Stimulated activated CD8-positive, alpha-beta memory T cell treated with anti-CD3 and anti-CD28 coated beads, Interleukin-12 subunit alpha, Interleukin-12 subunit beta, amount 100 ng/mL, for 4 hours (primary cell): ENCODE measurements around the gene GALNT6.
"Not testable (repeated sequence)": the region's sequence is repeated elsewhere in the genome, so short reads cannot be mapped to it uniquely, and the experiment has no call there.

Experiments
- DNase-seq: peaks from one replicate; pipeline ENCODE4 v3.0.0-alpha.2; 2020; ENCODE audit warnings: low read depth

GALNT6 gene

GRCh38 chr12:51357374-51358047, 33.7 kb downstream of the GALNT6 start:
- DNase-seq: no peak

DNA sequence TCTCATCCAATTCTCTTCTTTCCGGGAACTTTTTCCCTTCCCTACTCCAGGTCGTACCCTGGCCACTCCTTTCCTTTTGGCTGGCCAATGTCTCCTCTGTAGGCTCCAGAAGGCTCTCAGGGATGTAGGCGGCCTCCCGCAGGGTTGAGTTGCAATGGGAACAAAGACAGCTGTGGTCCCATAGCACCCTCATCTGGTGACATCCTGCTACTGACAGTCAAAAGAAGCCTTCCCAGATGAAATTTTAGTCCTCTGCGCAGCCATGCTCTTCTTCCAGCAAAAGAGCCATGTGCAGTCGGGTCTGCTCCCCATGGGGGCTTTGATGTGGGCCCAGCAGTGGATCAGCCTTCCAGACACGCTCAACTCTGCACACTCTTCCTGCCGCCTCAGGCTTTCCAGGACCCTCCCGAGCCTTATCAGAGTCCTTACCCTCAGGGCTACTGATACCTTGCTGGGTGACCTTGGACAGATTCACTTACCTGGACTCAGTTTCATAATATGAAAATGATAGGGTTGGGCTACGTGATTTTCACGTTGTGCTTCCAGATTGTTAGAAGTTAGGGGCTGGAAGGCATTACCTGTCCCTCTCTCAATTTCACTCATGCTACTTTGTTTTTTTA, 39.2 kb downstream of the GALNT6 start:
- no peak for DNase-seq

DNA sequence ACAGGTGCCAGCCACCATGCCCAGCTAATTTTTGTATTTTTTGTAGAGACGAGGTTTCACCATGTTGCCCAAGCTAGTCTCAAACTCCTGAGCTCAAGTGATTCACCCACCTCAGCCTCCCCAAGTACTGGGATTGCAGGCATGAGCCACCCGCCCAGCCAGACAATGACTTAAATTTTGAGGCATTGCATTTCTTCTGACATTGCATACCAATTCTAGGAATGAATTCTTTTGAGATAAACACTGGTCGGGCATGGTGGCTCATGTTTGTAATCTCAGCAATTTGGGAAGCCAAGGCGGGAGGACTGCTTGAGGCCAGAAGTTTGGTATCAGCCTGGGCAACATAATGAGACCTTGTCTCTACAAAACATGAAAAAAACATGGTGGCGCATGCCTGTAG, 42.2 kb downstream of the GALNT6 start:
- no peak for DNase-seq

DNA sequence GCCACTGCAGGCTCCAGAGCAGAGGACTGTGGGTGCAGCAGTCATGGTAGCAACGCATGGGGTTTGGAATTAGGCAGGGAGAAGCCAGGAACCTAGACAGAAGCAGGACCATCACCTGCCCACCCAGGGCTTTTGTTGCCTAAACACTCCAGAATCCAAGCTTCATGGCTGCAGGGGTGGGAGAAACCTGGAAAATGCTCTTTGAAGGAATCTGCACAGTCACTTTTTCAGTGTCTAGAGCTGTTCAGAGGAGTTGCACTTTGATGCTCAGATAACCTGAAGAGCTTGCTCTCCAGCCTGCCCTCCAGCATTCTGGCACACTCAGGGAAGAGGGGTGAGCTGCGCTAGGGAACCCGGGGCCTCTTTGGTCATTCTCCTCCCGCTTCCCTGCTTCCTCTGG, 43.1 kb downstream of the GALNT6 start:
- DNase-seq: no peak

GRCh38 chr12:51346581-51346980, 44.6 kb downstream of the GALNT6 start, which contains the start of gene CELA1:
Gene CELA1 (minus strand): TSS chr12:51346679. CDS start chr12:51346638, 41 bp downstream.
- no peak for DNase-seq

DNA sequence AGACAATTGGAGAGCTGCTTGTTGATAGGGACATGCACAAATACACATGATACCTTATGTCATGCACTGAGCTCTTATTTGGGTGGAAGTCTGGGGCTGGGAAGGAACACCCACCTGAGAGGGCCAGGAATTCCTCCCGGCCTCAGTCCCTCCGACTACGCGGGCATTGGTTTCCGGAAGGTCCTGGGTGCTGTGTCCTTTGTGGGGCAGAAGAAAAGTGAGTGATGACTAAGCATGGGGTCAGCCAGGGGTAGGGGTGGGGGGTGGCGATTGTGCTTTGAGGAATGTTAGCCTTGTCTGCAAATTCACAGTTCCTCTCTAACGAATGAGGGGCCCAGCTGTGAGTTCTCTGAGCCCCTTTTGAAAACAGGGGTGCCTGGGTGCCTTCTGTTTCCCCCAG, 45.5 kb downstream of the GALNT6 start:
- no peak for DNase-seq

DNA sequence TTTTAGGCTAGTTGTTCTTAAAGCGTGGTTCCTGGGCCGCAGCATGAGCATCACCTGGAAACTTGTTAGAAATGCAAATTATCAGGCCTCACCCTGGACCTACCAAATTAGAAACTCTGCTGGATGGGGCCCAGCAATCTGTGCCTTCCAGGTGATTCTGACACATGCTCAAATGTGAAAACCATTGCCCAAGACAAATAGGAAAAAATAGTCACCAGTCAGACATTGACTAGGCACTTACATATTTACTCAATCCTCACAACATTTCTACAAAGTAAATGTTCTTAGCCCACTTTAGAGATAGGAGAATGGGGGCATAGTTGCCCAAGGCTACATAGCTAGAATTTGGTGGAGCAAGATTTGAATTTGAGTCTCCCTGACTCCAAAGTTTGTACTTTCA, 48.0 kb downstream of the GALNT6 start:
- no peak for DNase-seq

GRCh38 chr12:51342416-51342815, 48.8 kb downstream of the GALNT6 start:
- DNase-seq: no peak

- peak; percentile 43 for DNase-seq
Measured at GRCh38 chr12:51341251-51342007, 49.8 kb downstream of the GALNT6 start.

DNA sequence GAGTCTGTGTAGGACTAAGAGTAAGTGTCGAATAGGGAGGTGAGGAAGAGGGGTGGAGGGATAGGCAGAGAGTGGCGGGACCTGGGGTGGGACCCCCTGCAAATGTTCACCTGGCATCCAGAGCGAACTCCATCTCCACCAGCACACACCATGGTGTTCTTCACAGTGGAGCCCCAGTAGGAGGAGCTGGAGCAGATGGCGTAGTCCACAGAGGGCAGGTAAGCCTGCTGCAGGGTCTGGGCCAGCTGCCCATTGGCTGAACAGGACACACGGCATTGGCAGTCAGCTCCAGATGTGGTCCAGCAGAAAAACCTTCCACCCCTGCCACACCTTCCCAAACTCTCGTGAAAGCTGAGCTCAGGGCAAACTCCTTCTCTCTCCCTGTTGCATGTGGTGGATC, 51.5 kb downstream of the GALNT6 start:
- DNase-seq: no peak

DNA sequence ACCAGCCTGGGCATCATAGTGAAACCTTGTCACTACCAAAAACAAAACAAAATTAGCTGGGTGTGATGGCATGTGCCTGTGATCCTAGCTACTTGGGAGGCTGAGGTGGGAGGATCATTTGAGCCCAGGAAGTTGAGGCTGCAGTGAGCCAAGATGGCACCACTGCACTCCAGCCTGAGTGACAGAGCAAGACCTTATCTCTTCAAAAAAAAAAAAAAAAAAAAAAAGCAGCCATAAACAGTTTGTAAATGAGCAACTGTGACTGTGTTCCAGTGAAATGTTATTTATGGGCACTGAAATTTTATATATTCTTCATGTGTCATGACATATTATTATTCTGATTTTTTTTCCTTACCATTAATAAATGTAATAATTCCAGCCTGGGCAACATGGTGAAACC, 53.9 kb downstream of the GALNT6 start:
- DNase-seq: not testable (repeated sequence)

- DNase-seq: no peak
Measured at GRCh38 chr12:51335931-51336330, 55.3 kb downstream of the GALNT6 start.

- no peak for DNase-seq
Measured at GRCh38 chr12:51334764-51335163, 56.4 kb downstream of the GALNT6 start.

- DNase-seq: no peak
Measured at GRCh38 chr12:51333536-51333935, 57.7 kb downstream of the GALNT6 start.

GRCh38 chr12:51330186-51330585, 61.0 kb downstream of the GALNT6 start:
- DNase-seq: no peak

DNA sequence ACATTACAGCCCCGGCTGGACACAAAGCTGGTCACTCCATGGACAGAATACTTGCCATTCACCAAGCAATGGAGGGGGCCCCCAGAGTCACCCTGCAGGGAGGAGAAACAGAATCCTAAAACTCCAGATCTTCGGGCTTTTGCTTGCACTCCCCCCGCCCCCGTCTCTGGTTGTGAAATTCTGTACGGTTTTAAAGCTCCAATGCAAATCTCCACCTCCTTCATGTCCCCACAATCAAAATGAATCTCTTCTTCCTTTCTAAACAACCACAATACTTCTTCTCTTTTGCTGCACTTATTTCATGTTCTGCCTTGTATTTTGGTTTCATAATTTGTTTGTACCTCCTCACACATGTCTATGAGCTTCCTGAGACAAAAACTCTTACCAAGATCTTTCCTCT, 61.5 kb downstream of the GALNT6 start:
- DNase-seq: no peak

DNA sequence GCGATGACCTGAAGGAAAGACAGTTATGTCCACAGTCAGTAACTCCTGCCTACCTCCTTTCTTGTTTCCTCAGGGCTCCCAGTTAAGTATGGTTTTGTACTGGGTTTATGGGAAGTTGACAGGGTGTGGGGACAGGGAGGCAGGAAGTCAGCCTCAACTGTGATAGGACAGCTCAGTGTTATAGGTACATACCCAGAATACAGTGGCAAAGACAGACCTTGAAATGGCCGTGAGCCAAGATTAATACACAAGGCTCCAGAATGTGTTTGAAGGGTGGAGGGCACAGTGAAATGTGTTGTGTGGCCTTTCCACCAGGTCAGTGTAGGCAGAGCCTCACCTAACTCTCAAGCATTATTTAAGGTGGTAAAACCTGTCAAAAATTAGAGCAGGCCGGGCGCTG, 62.6 kb downstream of the GALNT6 start:
- no peak for DNase-seq

DNA sequence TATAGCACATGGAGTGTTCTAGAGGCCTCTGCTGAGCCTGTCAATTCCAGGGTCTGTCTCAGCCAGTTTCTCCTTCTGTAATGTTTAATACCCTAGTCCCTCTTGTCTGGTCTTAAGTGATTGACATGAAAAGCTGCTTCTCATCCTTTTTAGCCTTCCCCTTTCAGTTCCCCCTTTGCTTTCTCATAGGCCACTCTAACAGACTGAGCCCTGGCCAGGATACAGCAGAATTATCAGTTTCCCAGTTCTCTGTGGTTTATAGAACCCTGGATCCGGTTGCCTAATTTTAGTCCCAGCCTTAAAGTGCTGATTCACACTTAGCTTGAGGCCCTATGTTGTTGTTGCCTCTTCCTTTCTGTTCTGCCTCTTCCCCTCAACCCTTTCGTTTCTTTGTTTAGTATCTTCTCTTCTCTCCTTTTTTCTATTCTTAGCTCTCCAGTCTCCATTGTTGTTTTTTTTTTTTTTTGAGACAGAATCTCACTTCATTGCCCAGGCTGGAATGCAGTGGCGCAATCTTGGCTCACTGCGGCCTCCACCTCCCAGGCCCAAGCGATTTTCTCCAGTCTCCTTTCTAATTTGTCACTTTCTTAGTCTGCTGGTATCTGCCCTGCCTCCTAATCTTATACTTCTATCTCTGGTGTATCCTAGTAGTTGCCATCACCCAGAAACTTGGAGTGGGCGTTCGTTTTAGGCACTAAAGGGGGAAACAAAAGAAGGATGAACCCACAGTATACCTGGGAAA, 64.3 kb downstream of the GALNT6 start:
- DNase-seq: no peak

DNA sequence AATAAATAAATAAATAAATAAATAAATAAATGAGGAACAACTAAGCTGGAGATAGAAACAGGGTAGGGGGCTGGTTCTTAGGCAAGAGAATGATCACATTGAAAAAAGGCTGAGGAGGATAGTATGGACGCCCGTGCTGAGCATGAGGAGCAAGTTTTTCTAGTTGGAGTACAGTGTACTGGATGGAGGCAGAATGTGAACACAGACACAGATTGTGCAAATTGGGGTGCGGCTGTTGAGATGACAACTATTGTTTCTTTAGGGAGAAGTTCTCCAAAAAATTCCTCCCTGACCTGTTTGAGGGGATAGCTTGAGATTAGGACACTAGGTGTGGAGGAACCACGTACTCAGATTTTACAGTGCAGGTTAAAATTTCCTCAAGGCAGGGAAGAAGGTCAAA, 66.3 kb downstream of the GALNT6 start:
- DNase-seq: no peak

GRCh38 chr12:51323966-51324895, 67.0 kb downstream of the GALNT6 start, which contains the start of gene BIN2:
Gene BIN2 (minus strand): TSS chr12:51324174. CDS start chr12:51324102, 72 bp downstream.
- DNase-seq: peak; percentile 60

DNA sequence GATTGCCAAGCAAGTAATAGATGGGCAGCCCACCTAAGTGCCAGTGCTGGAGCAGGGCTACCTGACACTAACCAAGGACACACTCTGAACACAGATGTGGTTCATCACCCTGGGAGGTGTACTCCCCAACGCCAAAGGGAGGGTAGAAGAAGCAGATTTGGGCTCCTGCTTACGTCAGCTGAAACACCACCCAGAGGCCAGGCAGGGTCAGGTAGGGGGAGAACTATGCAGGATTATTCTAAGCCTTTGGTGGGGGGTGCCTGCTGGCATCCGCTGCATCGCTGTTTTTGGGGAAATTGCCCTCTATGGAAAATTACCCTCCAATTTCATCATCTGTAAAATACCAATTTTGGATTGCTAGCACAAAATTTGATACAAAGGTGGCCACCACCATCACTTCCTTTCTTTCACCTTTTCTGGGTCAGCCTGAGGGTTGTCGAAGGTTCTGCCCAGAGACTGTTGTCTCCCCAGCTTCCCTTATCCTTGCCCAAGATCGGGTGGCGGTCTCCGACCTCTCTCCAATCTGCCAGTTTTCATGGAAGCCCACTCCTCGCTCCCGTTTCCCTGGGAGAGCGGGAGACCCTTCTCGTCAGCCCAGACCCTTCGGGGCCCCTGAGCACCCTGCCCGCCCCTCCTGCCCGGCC, 67.8 kb downstream of the GALNT6 start:
- peak; percentile 21 for DNase-seq
